Daoy (cell line): Measurements from ENCODE around the gene STEAP1B. TPM values are rescaled to one million over a fixed set of nuclear protein-coding genes. Genes with fewer than 3 reads are reported as not detected.
A peak's percentile ranks its signal among the peaks of the same experiment; 100 is the strongest.
"Not testable (repeated sequence)": the region's sequence is repeated elsewhere in the genome, so short reads cannot be mapped to it uniquely, and the experiment has no call there.

Experiments used
- DNase-seq: peaks from one replicate; pipeline ENCODE4 v3.0.0-alpha.2; 2015; ENCODE audit warnings: low read depth
- total RNA-seq: library from RNA; depleted of rRNA; stranded (reverse); fragments of >200 nt; shearing (Covaris generic); gene quantifications from 2 replicates; pipeline ENCODE4 v1.2.3, GENCODE V29; 2014

The STEAP1B gene
- total RNA-seq, 1 experiment from 2014 or later: 20.2 TPM

GRCh38 chr7:22433165-22433700 lies 66.8 kb downstream of the STEAP1B start:
- not testable (repeated sequence) for DNase-seq

- no peak for DNase-seq
Measured at GRCh38 chr7:22432203-22432718, 67.7 kb downstream of the STEAP1B start.

- peak; percentile 76 for DNase-seq
Measured at GRCh38 chr7:22430457-22430856, 69.5 kb downstream of the STEAP1B start.

- no peak for DNase-seq
Measured at GRCh38 chr7:22429386-22429785, 70.6 kb downstream of the STEAP1B start.

- no peak for DNase-seq
Measured at GRCh38 chr7:22427855-22428254, 72.1 kb downstream of the STEAP1B start.

- no peak for DNase-seq
Measured at GRCh38 chr7:22427104-22427503, 72.9 kb downstream of the STEAP1B start.

GRCh38 chr7:22426463-22427094 lies 73.4 kb downstream of the STEAP1B start:
- DNase-seq: no peak

- DNase-seq: no peak
Measured at GRCh38 chr7:22425361-22425760, 74.6 kb downstream of the STEAP1B start.

- no peak for DNase-seq
Measured at GRCh38 chr7:22422831-22423615, 77.0 kb downstream of the STEAP1B start.

- DNase-seq: no peak
Measured at GRCh38 chr7:22420973-22421635, 78.9 kb downstream of the STEAP1B start.

GRCh38 chr7:22420008-22420407 lies 80.0 kb downstream of the STEAP1B start:
- DNase-seq: no peak

- no peak for DNase-seq
Measured at GRCh38 chr7:22419488-22419887, 80.5 kb downstream of the STEAP1B start.

GRCh38 chr7:22418251-22419046 lies 81.5 kb downstream of the STEAP1B start:
- no peak for DNase-seq

GRCh38 chr7:22417841-22418240 lies 82.1 kb downstream of the STEAP1B start:
- no peak for DNase-seq

- no peak for DNase-seq
Measured at GRCh38 chr7:22417349-22417748, 82.6 kb downstream of the STEAP1B start.

- DNase-seq: no peak
Measured at GRCh38 chr7:22414424-22414823, 85.6 kb downstream of the STEAP1B start.

- DNase-seq: no peak
Measured at GRCh38 chr7:22413211-22413610, 86.8 kb downstream of the STEAP1B start.

- no peak for DNase-seq
Measured at GRCh38 chr7:22411977-22412693, 87.9 kb downstream of the STEAP1B start.

- no peak for DNase-seq
Measured at GRCh38 chr7:22406715-22407114, 93.3 kb downstream of the STEAP1B start.

GRCh38 chr7:22404421-22405023 lies 95.5 kb downstream of the STEAP1B start:
- DNase-seq: no peak
